A375 (cell line): ENCODE measurements around the gene NSUN4. TPM values are rescaled to one million over a fixed set of nuclear protein-coding genes. Genes with fewer than 3 reads are reported as not detected.

Experiments
- total RNA-seq: library from RNA; depleted of rRNA; stranded (reverse); fragments of >200 nt; shearing (Covaris generic); gene quantifications from 2 replicates; pipeline ENCODE4 v1.2.3, GENCODE V29; 2014; rRNA removed

The NSUN4 gene
- total RNA-seq, result 18.7 and 21.8 TPM in 2 replicates

GRCh38 chr1:46340404-46341221, at the start of gene NSUN4:
Gene NSUN4 (plus strand): TSS chr1:46340807. CDS start chr1:46340827, 20 bp downstream.

DNA sequence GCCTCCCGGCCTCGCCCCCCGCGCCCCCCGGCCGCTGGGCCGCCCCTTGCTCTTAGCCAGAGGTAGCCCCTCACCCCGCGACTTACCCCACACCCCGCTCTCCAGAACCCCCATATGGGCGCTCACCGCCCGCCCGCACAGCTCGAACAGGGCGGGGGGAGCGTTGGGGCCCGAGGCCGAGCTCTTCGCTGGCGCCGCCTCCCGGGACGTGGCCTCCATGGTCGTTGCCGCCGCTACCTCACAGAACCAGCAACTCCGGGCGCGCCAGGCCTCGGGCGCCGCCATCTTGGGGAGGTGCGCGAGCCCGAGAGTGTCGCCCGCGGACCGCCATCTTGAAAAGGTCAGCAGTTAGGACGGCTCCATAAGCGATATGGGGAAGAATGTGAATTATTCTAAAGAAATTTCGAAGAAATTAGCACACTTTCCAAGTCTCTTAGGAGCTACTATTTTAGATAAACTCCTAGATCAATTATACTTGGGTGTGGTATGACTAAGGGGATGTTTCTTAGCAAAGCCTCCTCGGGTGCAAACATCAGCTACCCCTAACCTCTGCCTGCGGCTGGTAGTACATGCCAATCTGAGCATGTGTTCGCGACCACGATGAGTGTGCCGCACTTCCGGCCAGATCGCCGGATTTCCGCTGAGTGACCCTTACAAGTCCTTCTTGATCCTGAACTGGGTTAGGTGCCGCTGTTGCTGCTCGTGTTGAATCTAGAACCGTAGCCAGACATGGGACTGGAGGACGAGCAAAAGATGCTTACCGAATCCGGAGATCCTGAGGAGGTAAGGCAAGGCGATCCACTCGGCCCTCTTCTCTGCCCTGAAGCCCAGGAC, 37.4 kb upstream of the NSUN4 start, which contains the start of the genes LRRC41 and UQCRH:
Gene LRRC41 (minus strand): TSS at position 579 of the 834 bp plus-strand sequence. CDS start 294 bp downstream, at position 285.
Gene UQCRH (plus strand): TSS at position 661 of the 834 bp plus-strand sequence. CDS start 69 bp downstream, at position 730.

GRCh38 chr1:46394108-46394871, 53.7 kb downstream of the NSUN4 start, which contains the start of gene FAAH:
Gene FAAH (plus strand): TSS chr1:46394317. CDS start chr1:46394349, 32 bp downstream.

Other genes with a start within 250 kb of the NSUN4 start
- gene PIK3R3, start 208.2 kb upstream of the NSUN4 start, total RNA-seq, result 4.4 and 4.8 TPM in 2 replicates
- 1.3 TPM in 1 of 2 replicates, not detected in the other for gene TSPAN1, start 165.7 kb upstream of the NSUN4 start, total RNA-seq
- not detected in 2 replicates for gene P3R3URF, start 164.3 kb upstream of the NSUN4 start, total RNA-seq
- gene POMGNT1, start 142.4 kb upstream of the NSUN4 start, total RNA-seq, result 104 and 108 TPM in 2 replicates
- 1.5 and 2.5 TPM in 2 replicates for gene LURAP1, start 137.5 kb upstream of the NSUN4 start, total RNA-seq
- gene RAD54L, start 93.0 kb upstream of the NSUN4 start, total RNA-seq, result 16.8 and 18.4 TPM in 2 replicates
- gene LRRC41, start 37.2 kb upstream of the NSUN4 start, total RNA-seq, result 61.8 and 64.2 TPM in 2 replicates
- 1,270 and 1,540 TPM in 2 replicates for gene UQCRH, start 37.1 kb upstream of the NSUN4 start, total RNA-seq
- gene FAAH, start 53.5 kb downstream of the NSUN4 start, total RNA-seq, result 0.30 and 1.5 TPM in 2 replicates
- gene DMBX1, start 149.0 kb downstream of the NSUN4 start, total RNA-seq, result 0.19 TPM in 1 of 2 replicates, not detected in the other
- gene KNCN, start 210.8 kb downstream of the NSUN4 start, total RNA-seq, result not detected in 2 replicates